Left lung (tissue), 10 donors: Measurements from ENCODE around the gene NFASC. TPM values are rescaled to one million over a fixed set of nuclear protein-coding genes. Genes with fewer than 3 reads are reported as not detected.

Experiments used
- ATAC-seq: fragments of 200-7000 bp; cut with Tn5 transposase; one replicate; pipeline ENCODE4 v1.9.1; 2020; ENCODE audit warnings: moderate library complexity
- DNase-seq, 4 donors: peaks; one replicate each; pipeline ENCODE4 v3.0.0-alpha.2; 2013 to 2020
- H3K27ac ChIP-seq, 2 donors: fragments of 200-600 bp; sonication (generic) in 1 of 2; one replicate each; pipeline versions ENCODE4 v1.5.0 to v1.8.0; 2020 to 2021
- H3K27me3 ChIP-seq, 2 donors: fragments of 200-600 bp; sonication (generic) in 1 of 2; one replicate each; pipeline versions ENCODE4 v1.5.0 to v1.8.0; 2020 to 2021
- H3K36me3 ChIP-seq, 2 donors: fragments of 200-600 bp; sonication (generic) in 1 of 2; one replicate each; pipeline versions ENCODE4 v1.5.0 to v1.8.0; 2020 to 2021
- H3K4me1 ChIP-seq, 2 donors: fragments of 200-600 bp; one replicate each; pipeline ENCODE4 v1.8.0; 2021
- H3K4me3 ChIP-seq, 2 donors: fragments of 200-600 bp; sonication (generic) in 1 of 2; one replicate each; pipeline versions ENCODE4 v1.5.0 to v1.8.0; 2020 to 2021; ENCODE audit warnings: mild to moderate bottlenecking in 1 of 2
- H3K9me3 ChIP-seq, 2 donors: fragments of 200-600 bp; sonication (generic) in 1 of 2; one replicate each; pipeline versions ENCODE4 v1.5.0 to v1.8.0; 2020 to 2021
- intact Hi-C, 2 donors: fragments of 100-400 bp; cut with DNase I; formaldehyde crosslinking; loops; one replicate each; pipeline versions ENCODE4 v1.11.2 to v1.14.2; 2022
- polyA plus RNA-seq, 6 donors: library from polyadenylated mRNA; unstranded; fragments of 120-200 nt; gene quantifications; one replicate each; pipeline ENCODE4 v1.2.1, GENCODE V29; 2013; ENCODE audit not compliant: insufficient read length in 6 of 6
- total RNA-seq, 2 donors: library from RNA; stranded (reverse); fragmentation: NEBNext Ultra II Directional; extraction: Animal tissue kit (Norgen Biotek cat#: 25700); gene quantifications; one replicate each; pipeline ENCODE4 v1.2.1, GENCODE V29; 2021
- TF ChIP-seq, protein P1 (sequence below), 2 donors: fragments of 200-600 bp; sonication (generic) in 1 of 2; IDR thresholded peaks; one replicate each; pipeline versions ENCODE4 v1.5.0 to v1.8.0; 2021; ENCODE audit warnings: antibody characterized with exemption in 2 of 2
- donor health status: DM: no; HTN: yes; CAD: no.
- donor health status: DM: no; HTN: no; CAD: no.

NFASC gene
- total and polyA plus RNA-seq, 8 donors = 1.2 to 11.5 (median 2.0) TPM

DNA sequence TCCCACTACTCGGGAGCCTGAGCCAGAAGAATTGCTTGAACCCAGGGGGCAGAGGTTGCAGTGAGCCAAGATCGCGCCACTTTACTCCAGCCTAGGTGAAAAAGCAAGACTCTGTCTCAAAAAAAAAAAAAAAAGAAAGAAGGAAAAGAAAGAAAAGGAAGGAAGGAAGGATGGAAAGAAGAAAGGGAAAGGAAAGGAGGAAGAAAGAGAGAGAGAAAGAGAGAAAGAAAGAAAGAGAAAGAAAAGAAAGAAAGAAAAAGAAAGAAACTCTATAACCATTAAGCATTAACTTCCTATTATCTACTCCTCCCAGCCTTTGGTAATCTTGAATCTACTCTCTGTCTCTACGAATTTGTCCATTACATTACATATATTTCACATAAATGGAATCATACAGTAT, 6.9 kb upstream of the NFASC start:
- ATAC-seq = no peak
- peaks cover 0 to 6% of the 10 kb centered on the region in 2 donors for H3K27me3 ChIP-seq
- TF ChIP-seq, protein P1, sequence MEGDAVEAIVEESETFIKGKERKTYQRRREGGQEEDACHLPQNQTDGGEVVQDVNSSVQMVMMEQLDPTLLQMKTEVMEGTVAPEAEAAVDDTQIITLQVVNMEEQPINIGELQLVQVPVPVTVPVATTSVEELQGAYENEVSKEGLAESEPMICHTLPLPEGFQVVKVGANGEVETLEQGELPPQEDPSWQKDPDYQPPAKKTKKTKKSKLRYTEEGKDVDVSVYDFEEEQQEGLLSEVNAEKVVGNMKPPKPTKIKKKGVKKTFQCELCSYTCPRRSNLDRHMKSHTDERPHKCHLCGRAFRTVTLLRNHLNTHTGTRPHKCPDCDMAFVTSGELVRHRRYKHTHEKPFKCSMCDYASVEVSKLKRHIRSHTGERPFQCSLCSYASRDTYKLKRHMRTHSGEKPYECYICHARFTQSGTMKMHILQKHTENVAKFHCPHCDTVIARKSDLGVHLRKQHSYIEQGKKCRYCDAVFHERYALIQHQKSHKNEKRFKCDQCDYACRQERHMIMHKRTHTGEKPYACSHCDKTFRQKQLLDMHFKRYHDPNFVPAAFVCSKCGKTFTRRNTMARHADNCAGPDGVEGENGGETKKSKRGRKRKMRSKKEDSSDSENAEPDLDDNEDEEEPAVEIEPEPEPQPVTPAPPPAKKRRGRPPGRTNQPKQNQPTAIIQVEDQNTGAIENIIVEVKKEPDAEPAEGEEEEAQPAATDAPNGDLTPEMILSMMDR (IDR thresholded peaks at IDR 0.05) = no peak
- no peak overlapping the region for H3K4me3 ChIP-seq
- intact Hi-C loops = no loop called here
- no peaks in the 10 kb centered on the region for H3K4me1 ChIP-seq
- no peak overlapping the region for H3K27ac ChIP-seq
- H3K36me3 ChIP-seq = no peaks in the 10 kb centered on the region
- no peaks in the 10 kb centered on the region for H3K9me3 ChIP-seq
- no peak for DNase-seq

DNA sequence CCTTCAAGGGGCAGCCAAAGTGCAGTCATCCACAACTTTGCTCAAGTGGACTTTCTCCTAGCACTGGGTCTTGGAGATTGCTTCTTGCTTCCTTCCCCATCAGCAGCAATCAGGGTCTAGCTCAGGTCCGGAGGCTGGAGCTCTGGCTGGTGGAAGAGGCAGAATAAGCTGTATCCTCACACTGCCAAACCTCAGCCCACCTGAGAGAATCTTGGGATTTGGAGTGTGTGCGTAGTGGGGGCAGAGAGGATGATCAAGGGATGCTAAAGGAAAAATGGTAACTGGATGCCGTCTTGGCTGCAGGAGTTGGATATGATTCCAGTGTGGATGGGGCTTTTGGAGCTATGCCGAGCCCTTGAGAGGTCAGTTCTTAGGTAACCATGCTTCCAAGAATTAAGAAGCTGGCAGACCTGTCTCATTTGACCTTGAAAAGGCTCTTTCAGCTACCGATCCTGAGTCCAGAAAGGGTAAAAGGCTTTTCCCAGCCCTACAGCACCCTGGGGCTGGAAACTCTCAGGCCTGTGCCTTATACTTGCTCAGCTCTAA, 4.5 kb upstream of the NFASC start:
- intact Hi-C loops = no loop called here
- Histone ChIP-seq H3K27ac (no peak overlapping the region), H3K4me1 (no peaks in the 10 kb centered on the region), H3K36me3 (no peaks in the 10 kb centered on the region), H3K27me3 (no peaks in the 10 kb centered on the region), H3K4me3 (no peak overlapping the region), H3K9me3 (no peaks in the 10 kb centered on the region)
- ATAC-seq (no peak), DNase-seq (no peak)
- TF ChIP-seq, protein P1 (IDR thresholded peaks at IDR 0.05) = no peak

DNA sequence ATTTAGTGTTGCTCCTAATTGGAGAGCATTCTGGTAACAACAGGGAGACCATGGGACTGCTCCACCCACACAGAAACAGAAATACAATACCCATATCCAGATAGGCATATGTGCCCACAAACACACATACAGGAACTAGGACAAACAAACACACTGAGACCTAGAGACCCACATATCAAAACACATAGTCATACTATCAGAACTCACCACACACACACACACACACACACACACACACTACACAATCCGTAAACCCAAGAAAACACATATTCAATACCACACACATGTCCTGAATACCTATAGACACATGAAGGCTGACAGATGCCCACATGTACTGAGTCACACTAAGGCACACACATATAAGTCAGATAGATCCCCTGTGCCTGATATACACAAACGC, 3.5 kb upstream of the NFASC start:
- Histone ChIP-seq H3K4me3 (no peak overlapping the region), H3K4me1 (no peaks in the 10 kb centered on the region), H3K9me3 (no peaks in the 10 kb centered on the region), H3K27ac (no peak overlapping the region), H3K27me3 (no peaks in the 10 kb centered on the region), H3K36me3 (no peaks in the 10 kb centered on the region)
- intact Hi-C loops = no loop called here
- TF ChIP-seq, protein P1 (IDR thresholded peaks at IDR 0.05) = no peak
- ATAC-seq = no peak
- no peak for DNase-seq

DNA sequence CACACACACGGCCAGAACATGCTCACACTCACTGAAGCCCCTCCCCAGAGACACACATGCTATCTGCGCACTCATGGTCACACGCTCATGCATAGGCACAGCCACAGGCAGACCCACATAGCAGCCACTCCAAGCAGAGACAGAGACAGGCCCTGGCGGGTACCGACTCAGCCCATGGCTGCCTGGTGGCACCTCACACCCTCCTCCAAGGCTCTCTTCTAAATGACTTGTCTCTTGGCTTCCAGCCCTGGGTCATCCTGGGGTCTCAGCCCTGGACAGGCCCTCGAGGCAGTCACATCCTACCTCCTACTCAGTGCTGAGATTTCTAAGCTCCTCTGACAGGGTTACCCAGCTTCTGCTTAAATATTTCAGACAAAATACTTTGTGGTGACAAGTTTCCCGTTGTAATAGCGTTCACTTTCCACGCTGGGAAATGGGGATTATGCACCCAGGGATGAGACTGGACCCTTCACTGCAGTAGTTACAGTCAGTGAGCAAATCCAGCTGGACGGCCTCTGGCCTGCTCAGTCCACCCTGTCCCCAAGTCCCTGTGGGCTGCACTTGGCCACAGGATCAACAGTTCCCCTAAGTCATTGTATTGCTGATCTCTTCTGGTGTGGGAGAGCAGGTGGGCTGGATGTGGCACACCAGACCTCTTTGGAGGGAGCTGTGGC, 2.9 kb upstream of the NFASC start:
- Histone ChIP-seq H3K9me3 (no peaks in the 10 kb centered on the region), H3K4me3 (no peak overlapping the region), H3K27ac (no peak overlapping the region), H3K4me1 (no peaks in the 10 kb centered on the region), H3K27me3 (no peaks in the 10 kb centered on the region), H3K36me3 (no peaks in the 10 kb centered on the region)
- DNase-seq (no peak), ATAC-seq (no peak)
- intact Hi-C loops = no loop called here
- TF ChIP-seq, protein P1 (IDR thresholded peaks at IDR 0.05) = no peak

DNA sequence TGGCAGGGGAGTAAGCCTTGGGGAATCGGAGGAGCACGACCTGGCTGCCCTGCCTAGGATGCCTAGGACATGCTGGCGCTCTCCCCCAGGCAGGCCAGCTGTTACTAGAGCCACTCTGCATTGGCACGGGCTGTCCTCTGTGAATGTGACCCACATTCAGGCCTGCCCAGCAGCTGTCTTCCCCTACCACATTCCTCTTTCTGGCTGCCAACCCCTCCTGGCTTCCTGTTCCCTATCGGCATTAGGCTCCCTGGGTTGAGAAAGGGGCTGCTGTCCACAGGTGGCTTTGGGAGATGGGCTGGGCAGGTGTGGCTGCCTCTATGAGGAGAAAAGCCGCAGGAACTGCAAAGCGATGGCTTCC, 2.3 kb upstream of the NFASC start:
- H3K4me3 ChIP-seq = no peak overlapping the region
- no peak overlapping the region for H3K27ac ChIP-seq
- no peak for DNase-seq
- no peaks in the 10 kb centered on the region for H3K36me3 ChIP-seq
- ATAC-seq = no peak
- intact Hi-C loops = no loop called here
- H3K27me3 ChIP-seq = no peaks in the 10 kb centered on the region
- TF ChIP-seq, protein P1 (IDR thresholded peaks at IDR 0.05) = no peak
- H3K4me1 ChIP-seq = no peaks in the 10 kb centered on the region
- H3K9me3 ChIP-seq = no peaks in the 10 kb centered on the region
